ENCODE results near the gene SSX3. TPM values are rescaled to one million over a fixed set of nuclear protein-coding genes. Genes with fewer than 3 reads are reported as not detected.
"Not testable (repeated sequence)": the region's sequence is repeated elsewhere in the genome, so short reads cannot be mapped to it uniquely, and the experiment has no call there.

SSX3 gene, protein sequence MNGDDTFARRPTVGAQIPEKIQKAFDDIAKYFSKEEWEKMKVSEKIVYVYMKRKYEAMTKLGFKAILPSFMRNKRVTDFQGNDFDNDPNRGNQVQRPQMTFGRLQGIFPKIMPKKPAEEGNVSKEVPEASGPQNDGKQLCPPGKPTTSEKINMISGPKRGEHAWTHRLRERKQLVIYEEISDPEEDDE
- total RNA-seq, result not detected
- not detected for polyA plus RNA-seq (2013, experiment 1 of 2)
- not detected for polyA plus RNA-seq (2013, experiment 2 of 2)
- total RNA-seq, result 0 to 0.08 (median 0) reads per million in 172 experiments

DNA sequence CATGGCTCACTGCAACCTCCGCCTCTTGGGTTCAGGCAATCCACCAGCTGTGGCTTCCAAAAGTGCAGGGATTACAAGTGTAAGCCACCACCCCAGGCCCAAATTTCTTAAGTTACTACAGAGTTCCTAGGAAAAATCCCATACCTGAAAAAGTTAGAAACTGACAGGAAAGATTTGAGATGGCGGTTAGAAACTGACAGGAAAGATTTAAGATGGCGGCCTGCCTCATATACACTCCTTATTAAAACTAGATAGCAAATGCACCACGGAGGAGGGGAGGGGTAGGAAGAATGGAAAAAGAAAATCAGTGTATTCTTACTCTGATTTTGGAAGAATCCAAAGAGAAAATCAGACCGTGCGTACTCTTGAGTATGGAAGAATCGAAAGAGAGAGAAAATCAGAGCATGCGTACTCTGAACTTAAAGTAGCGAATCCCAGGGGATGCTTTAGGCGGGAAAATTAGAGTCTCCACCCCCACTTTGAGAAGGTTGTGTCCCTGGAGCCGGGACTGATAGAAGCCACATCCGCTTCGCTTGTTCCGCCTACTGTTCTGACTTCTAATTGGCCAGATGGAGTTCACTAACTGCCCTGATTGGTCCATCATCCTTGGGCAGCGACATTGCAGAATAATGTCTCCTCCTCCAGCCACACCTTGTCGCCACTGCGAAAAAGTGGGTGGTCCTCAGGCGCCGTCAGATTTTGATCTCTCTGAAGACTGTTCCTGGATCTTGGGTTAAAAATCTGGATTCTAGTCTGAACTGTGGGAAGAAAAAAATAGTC is at the start of gene SSX3:
SSX3 (minus strand) TSS at position 389 of the 780 bp plus-strand sequence. CDS start 1,454 bp downstream, outside the sequence.
- H3K9me3 ChIP-seq (ENCODE audit: control insufficient read depth in 1 of 2, insufficient read depth in 1 of 2, low read length in 2 of 2); H3K4me1 Mint-ChIP-seq (ENCODE audit: low read depth): not testable (repeated sequence)

DNA sequence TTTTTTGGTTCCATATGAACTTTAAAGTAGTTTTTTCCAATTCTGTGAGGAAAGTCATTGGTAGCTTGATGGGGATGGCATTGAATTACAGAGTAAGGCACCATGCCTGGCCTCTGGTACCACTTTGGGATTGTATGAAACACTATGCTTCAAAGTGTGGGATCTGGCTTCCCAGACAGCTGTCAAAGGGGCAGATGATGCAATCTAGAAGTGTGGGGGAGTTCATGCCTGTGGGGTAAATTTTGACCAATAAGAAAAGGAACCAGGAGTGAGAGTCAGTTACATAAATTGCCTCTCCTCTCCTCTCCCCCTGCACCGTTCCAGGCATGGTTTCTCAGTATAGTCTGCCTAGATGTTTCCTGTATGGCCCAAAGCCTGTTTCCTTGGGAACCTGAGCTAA is 41.3 kb upstream of the SSX3 start:
- H3K4me1 Mint-ChIP-seq (ENCODE audit: low read depth); H3K9me3 Mint-ChIP-seq; H3K27ac Mint-ChIP-seq; H3K36me3 ChIP-seq (ENCODE audit: insufficient read depth, low read length); H3K4me3 Mint-ChIP-seq; intact Hi-C loops (cut with DNase I, micrococcal nuclease); H3K4me3 ChIP-seq (ENCODE audit: low read length); H3K9me3 ChIP-seq (ENCODE audit: control insufficient read depth in 1 of 2, insufficient read depth in 1 of 2, low read length in 2 of 2); H3K36me3 Mint-ChIP-seq (ENCODE audit: low read depth); H3K4me1 ChIP-seq (ENCODE audit: insufficient read depth, low read length); DNase-seq; CTCF ChIA-PET; H3K27me3 Mint-ChIP-seq; POLR2A ChIA-PET; ATAC-seq (ENCODE audit: poor library complexity); H3K27ac ChIP-seq (ENCODE audit: low read depth in 1 of 2, low read length in 2 of 2); H3K27me3 ChIP-seq (ENCODE audit: control insufficient read depth in 1 of 2, insufficient read depth in 2 of 2, low read length in 2 of 2): not testable (repeated sequence)

More for the DNA sequence above, at the start of gene SSX3:
- H3K4me1 ChIP-seq (ENCODE audit: insufficient read depth, low read length); H3K27me3 Mint-ChIP-seq; H3K4me3 ChIP-seq (ENCODE audit: low read length); ATAC-seq (ENCODE audit: poor library complexity); H3K4me3 Mint-ChIP-seq; H3K36me3 ChIP-seq (ENCODE audit: insufficient read depth, low read length); H3K9me3 Mint-ChIP-seq; H3K27ac Mint-ChIP-seq; intact Hi-C loops (cut with DNase I, micrococcal nuclease); H3K27me3 ChIP-seq (ENCODE audit: control insufficient read depth in 1 of 2, insufficient read depth in 2 of 2, low read length in 2 of 2); H3K36me3 Mint-ChIP-seq (ENCODE audit: low read depth); DNase-seq; POLR2A ChIA-PET; CTCF ChIA-PET; H3K27ac ChIP-seq (ENCODE audit: low read depth in 1 of 2, low read length in 2 of 2): not testable (repeated sequence)

DNA sequence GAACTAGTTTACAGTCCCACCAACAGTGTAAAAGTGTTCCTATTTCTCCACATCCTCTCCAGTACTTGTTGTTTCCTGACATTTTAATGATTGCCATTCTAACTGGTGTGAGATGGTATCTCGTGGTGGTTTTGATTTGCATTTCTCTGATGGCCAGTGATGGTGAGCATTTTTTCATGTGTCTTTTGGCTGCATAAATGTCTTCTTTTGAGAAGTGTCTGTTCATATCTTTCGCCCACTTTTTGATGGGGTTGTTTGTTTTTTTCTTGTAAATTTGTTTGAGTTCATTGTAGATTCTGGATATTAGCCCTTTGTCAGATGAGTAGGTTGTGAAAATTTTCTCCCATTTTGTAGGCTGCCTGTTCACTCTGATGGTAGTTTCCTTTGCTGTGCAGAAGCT is 40.4 kb upstream of the SSX3 start:
- H3K4me3 Mint-ChIP-seq; ATAC-seq (ENCODE audit: poor library complexity); DNase-seq; H3K36me3 ChIP-seq (ENCODE audit: insufficient read depth, low read length); H3K27ac Mint-ChIP-seq; CTCF ChIA-PET; intact Hi-C loops (cut with DNase I, micrococcal nuclease); H3K27me3 Mint-ChIP-seq; H3K36me3 Mint-ChIP-seq (ENCODE audit: low read depth); H3K4me1 ChIP-seq (ENCODE audit: insufficient read depth, low read length); H3K27ac ChIP-seq (ENCODE audit: low read depth in 1 of 2, low read length in 2 of 2); H3K27me3 ChIP-seq (ENCODE audit: control insufficient read depth in 1 of 2, insufficient read depth in 2 of 2, low read length in 2 of 2); H3K4me3 ChIP-seq (ENCODE audit: low read length); H3K9me3 ChIP-seq (ENCODE audit: control insufficient read depth in 1 of 2, insufficient read depth in 1 of 2, low read length in 2 of 2); POLR2A ChIA-PET; H3K4me1 Mint-ChIP-seq (ENCODE audit: low read depth); H3K9me3 Mint-ChIP-seq: not testable (repeated sequence)

DNA sequence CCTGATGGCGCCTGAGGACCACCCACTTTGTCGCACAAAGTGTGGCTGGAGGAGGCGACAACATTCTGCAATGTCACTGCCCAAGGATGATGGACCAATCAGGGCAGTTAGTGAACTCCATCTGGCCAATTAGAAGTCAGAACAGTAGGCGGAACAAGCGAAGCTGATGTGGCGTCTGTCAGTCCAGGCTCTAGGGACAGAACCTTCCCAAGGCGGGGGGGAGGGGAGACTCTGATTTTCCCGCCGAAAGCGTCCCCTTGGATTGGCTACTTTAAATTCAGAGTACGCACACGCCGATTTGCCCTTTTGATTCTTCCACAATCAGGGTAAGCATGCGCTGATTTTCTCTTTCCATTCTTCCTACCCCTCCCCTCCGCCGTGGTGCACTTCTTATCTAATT is 26.7 kb upstream of the SSX3 start, which contains the start of gene SSX4:
SSX4 (plus strand) TSS at position 301 of the 400 bp plus-strand sequence. CDS start 515 bp downstream, outside the sequence.
- CTCF ChIA-PET; H3K27me3 Mint-ChIP-seq; POLR2A ChIA-PET; H3K4me3 Mint-ChIP-seq; H3K9me3 ChIP-seq (ENCODE audit: control insufficient read depth in 1 of 2, insufficient read depth in 1 of 2, low read length in 2 of 2); H3K27ac ChIP-seq (ENCODE audit: low read depth in 1 of 2, low read length in 2 of 2); H3K27me3 ChIP-seq (ENCODE audit: control insufficient read depth in 1 of 2, insufficient read depth in 2 of 2, low read length in 2 of 2); H3K4me1 ChIP-seq (ENCODE audit: insufficient read depth, low read length); DNase-seq; H3K36me3 ChIP-seq (ENCODE audit: insufficient read depth, low read length); H3K4me1 Mint-ChIP-seq (ENCODE audit: low read depth); ATAC-seq (ENCODE audit: poor library complexity); H3K36me3 Mint-ChIP-seq (ENCODE audit: low read depth); intact Hi-C loops (cut with DNase I, micrococcal nuclease); H3K9me3 Mint-ChIP-seq; H3K4me3 ChIP-seq (ENCODE audit: low read length); H3K27ac Mint-ChIP-seq: not testable (repeated sequence)

DNA sequence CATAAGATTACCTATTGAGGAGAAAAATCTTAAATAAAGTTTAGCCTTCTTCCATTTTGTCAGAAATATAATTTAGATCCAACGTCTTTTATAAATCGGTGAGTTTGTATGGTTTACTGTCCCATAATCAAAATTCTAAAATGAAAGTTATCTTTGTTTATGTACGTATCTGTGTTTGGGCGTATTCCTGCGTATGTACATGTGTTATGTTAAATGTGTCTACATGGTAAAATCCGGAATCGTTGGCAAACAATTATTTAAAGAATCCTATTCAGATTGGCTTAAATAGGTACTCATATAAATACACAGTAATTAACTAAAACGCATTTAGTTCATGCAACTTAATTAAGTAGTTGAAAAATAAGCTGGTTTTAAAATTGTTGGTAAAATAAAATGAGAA is 13.9 kb upstream of the SSX3 start:
- H3K9me3 ChIP-seq (ENCODE audit: control insufficient read depth in 1 of 2, insufficient read depth in 1 of 2, low read length in 2 of 2); H3K4me3 Mint-ChIP-seq; POLR2A ChIA-PET; H3K36me3 ChIP-seq (ENCODE audit: insufficient read depth, low read length); DNase-seq; intact Hi-C loops (cut with DNase I, micrococcal nuclease); H3K9me3 Mint-ChIP-seq; H3K27me3 Mint-ChIP-seq; H3K36me3 Mint-ChIP-seq (ENCODE audit: low read depth); H3K4me3 ChIP-seq (ENCODE audit: low read length); H3K27ac ChIP-seq (ENCODE audit: low read depth in 1 of 2, low read length in 2 of 2); H3K4me1 ChIP-seq (ENCODE audit: insufficient read depth, low read length); ATAC-seq (ENCODE audit: poor library complexity); H3K27ac Mint-ChIP-seq; H3K27me3 ChIP-seq (ENCODE audit: control insufficient read depth in 1 of 2, insufficient read depth in 2 of 2, low read length in 2 of 2); H3K4me1 Mint-ChIP-seq (ENCODE audit: low read depth); CTCF ChIA-PET: not testable (repeated sequence)

DNA sequence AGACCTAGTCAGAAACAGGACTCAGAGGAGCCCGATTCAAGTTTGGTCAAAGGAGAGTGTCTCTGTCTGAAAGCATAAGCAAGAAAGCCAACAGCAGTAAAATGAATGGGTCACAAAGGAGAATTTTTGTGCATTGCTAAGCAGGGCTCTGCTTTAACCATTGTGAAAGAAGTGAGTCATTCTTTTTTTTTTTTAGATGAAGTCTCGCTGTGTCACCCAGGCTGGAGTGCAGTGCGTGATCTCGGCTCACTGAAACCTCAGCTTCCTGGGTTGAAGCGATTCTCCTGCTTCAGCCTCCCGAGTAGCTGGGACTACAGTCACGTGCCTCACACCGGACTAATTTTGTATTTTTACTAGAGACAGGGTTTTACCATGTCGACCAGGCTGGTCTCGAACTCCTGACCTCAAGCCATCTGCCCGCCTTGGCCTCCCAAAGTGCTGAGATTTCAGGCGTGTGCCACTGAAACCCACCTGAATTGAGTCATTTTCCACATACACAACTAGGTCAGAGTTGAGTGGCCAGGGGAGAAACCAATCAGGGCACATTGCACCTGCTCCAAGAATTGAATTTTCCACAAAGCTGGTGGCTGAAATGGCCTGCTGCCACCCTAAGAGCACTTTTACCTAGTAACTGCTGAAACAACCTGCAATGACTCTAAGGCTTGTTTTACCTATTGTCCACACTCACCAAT is 11.4 kb upstream of the SSX3 start:
- DNase-seq; H3K36me3 Mint-ChIP-seq (ENCODE audit: low read depth); H3K27ac Mint-ChIP-seq; H3K4me3 ChIP-seq (ENCODE audit: low read length); ATAC-seq (ENCODE audit: poor library complexity); H3K27ac ChIP-seq (ENCODE audit: low read depth in 1 of 2, low read length in 2 of 2); intact Hi-C loops (cut with DNase I, micrococcal nuclease); H3K36me3 ChIP-seq (ENCODE audit: insufficient read depth, low read length); H3K27me3 ChIP-seq (ENCODE audit: control insufficient read depth in 1 of 2, insufficient read depth in 2 of 2, low read length in 2 of 2); H3K9me3 ChIP-seq (ENCODE audit: control insufficient read depth in 1 of 2, insufficient read depth in 1 of 2, low read length in 2 of 2); H3K4me1 Mint-ChIP-seq (ENCODE audit: low read depth); H3K9me3 Mint-ChIP-seq; CTCF ChIA-PET; H3K4me3 Mint-ChIP-seq; H3K4me1 ChIP-seq (ENCODE audit: insufficient read depth, low read length); H3K27me3 Mint-ChIP-seq; POLR2A ChIA-PET: not testable (repeated sequence)

DNA sequence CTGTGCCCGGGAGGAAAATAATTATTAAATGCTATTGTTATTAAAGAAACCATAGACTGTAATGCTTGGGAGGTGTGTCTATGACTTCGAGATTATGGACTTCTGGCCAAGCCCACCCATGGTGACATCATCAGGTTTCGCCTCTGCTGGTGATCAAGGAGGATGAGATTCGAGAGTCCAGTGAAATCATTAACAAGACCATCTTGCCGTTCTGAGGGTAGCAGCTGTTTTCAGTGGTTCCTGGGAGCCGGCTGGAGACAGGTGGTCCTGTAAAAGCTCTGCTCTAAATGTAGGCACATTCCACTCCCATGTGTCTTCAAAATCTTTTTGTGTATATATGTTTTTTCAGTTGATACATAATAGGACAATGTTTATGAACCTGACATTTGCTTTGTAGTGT is 2.8 kb upstream of the SSX3 start:
- intact Hi-C loops (cut with DNase I, micrococcal nuclease); H3K27me3 ChIP-seq (ENCODE audit: control insufficient read depth in 1 of 2, insufficient read depth in 2 of 2, low read length in 2 of 2); POLR2A ChIA-PET; H3K36me3 Mint-ChIP-seq (ENCODE audit: low read depth); H3K4me3 Mint-ChIP-seq; ATAC-seq (ENCODE audit: poor library complexity); H3K27ac Mint-ChIP-seq; H3K27me3 Mint-ChIP-seq; DNase-seq; H3K4me1 Mint-ChIP-seq (ENCODE audit: low read depth); H3K9me3 Mint-ChIP-seq; CTCF ChIA-PET; H3K27ac ChIP-seq (ENCODE audit: low read depth in 1 of 2, low read length in 2 of 2); H3K9me3 ChIP-seq (ENCODE audit: control insufficient read depth in 1 of 2, insufficient read depth in 1 of 2, low read length in 2 of 2); H3K4me1 ChIP-seq (ENCODE audit: insufficient read depth, low read length); H3K4me3 ChIP-seq (ENCODE audit: low read length); H3K36me3 ChIP-seq (ENCODE audit: insufficient read depth, low read length): not testable (repeated sequence)

Measured in CD4-positive, alpha-beta T cell (primary cell).